HG03159 (cell line): ENCODE measurements around the gene PRUNE1.

Experiments
- ATAC-seq: cut with Tn5 transposase; IDR thresholded peaks from one replicate; pipeline ENCODE4 v1.9.1; 2021; ENCODE audit warnings: mild to moderate bottlenecking, moderate library complexity; ENCODE audit not compliant: unreplicated experiment

PRUNE1 gene

GRCh38 chr1:150976879-150977694, 31.2 kb upstream of the PRUNE1 start:
- ATAC-seq: no peak

DNA sequence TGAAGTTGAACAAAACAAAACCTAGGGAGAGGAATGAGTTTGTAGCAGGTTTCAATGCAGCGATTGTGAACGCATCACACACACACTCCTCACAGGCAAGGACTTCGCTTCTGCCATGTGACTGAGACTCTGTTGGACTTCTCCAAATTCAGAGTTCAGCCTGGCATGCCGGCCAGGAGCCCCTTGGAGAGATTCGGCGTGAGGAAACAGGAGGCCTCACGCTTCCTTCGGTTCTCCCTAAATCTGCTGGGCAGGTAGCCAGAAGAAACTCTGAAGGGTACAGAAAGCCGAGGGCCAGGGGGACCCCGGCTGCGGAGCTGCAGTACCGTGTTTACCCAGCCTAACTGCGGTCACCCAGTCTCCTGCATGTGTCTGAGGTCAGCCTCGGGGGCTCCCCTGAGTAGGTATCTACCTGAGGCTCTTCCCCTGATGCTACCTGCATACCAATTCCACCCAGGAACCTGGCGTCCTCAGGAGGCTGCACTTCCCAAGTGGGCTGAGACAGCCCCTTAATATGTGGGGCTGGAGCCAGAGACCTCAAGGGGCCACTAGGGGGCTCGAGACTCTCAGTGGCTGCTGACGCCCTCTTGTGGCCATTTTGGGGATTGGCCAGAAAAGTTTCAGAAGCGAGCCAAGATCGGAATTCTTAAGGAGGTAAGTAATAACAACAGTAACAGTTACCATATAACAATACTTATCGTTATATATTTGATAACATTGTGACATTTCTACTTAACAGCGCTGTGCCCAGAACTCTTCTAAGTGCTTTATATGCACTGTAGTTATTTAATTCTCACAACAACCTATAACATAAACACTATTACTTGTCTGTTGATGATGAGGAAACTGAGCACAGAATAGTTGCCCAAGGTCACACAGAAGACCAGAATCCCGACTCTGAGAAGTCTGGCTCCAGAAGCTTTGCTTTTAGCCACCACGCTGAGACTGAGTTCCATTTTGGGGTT, 28.9 kb upstream of the PRUNE1 start:
- no peak for ATAC-seq

DNA sequence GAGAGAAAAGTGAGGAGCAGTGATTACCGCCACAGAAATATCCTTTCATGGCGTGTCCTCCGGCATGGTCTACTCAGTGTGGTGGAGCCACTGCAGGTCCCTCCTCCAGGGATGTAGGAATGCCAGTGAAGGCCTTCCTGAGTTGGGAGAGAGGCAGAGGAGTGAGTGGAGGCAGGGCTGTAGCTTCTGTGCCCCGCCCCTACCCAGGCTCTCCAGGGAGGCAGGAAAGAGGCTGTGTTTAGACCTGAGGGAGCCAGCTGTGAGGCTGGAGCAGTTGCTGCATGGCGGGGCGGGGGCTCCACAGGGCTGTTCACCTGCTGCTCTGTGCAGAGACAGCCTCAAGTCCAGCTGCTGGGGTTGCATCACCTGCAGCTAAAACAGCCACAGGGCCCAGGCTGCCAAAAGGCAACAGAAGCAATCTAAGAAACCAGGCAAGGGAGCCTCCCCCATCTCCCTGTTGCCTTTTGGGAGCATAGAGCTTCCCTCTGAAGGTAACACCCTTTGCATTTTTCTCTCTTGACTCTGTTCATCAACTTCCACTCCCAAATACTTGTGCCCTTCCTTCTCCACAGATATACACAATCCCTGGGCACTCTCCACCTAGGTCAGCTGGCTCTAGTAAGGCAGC, 27.0 kb upstream of the PRUNE1 start:
- ATAC-seq: no peak

GRCh38 chr1:150981805-150982712, 26.2 kb upstream of the PRUNE1 start, which contains the start of gene ANXA9:
TSS of gene ANXA9 (plus strand) at chr1:150982292. CDS start at chr1:150983106, 814 bp downstream.
- no peak for ATAC-seq

DNA sequence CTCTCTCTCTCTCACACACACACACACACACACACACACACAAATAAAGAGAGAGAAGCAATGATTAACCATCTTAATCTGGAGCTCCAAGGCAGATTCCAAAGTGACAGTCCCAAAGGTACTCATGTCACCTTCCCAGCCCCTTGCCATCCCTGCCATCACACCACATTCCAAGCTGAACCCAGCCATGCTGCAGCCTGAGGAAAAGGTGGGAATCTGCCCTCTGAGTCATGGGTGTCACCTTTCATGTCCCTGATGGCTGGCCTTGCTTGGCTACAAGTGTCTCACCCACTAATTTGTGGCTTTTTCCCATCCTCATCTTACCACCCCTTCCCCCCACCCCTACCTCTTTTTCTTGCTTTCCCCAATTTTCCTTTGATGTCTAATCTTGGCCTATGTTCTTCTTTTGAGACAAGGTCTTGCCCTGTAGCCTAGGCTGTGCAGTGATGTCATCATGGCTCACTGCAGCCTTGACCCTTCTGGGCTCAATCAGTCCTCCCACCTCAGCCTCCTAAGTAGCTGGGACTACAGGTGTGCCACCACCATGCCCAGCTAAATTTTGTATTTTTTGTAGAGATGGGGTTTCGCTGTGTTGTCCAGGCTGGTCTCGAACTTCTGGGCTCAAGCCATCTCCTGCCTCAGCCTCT, 22.9 kb upstream of the PRUNE1 start:
- ATAC-seq: no peak

DNA sequence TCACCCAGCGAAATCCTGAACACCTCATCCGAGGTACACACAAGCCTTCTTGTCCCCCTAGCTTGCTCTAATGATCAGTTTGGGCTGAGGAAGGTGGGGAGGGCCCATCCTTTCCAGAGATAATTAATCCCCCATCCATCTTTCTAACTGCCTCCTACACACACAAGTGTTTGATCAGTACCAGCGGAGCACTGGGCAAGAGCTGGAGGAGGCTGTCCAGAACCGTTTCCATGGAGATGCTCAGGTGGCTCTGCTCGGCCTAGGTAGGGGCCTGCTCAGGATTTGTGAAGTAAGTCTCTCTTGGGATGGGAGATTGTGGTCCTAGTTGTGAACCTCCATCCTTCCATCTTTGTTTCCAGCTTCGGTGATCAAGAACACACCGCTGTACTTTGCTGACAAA, 20.3 kb upstream of the PRUNE1 start:
- no peak for ATAC-seq

GRCh38 chr1:150992626-150993025, 15.6 kb upstream of the PRUNE1 start:
- no peak for ATAC-seq

DNA sequence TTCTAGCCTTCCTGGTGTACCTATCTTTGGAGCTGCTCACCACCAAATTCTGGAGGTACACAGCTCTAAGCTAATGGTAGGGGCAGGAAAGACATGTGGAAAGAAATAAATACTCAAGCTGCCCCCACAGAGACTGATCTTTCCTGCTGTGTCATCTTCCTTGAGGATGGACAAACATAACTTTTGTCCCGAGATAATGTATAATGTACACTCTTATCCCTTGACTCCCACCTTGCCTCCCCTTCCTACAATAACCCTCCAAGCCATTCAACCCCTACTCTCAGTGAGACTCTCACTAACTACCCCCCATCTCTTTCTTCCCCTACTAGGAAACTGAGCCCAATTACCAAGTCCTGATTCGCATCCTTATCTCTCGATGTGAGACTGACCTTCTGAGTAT, 14.0 kb upstream of the PRUNE1 start:
- ATAC-seq: no peak

- ATAC-seq: no peak
These were observed 12.8 kb upstream of the PRUNE1 start for GRCh38 chr1:150995460-150995859.

GRCh38 chr1:150995896-150996295, 12.4 kb upstream of the PRUNE1 start:
- no peak for ATAC-seq

- no peak for ATAC-seq
These were observed 10.9 kb upstream of the PRUNE1 start for GRCh38 chr1:150997126-150997872.

DNA sequence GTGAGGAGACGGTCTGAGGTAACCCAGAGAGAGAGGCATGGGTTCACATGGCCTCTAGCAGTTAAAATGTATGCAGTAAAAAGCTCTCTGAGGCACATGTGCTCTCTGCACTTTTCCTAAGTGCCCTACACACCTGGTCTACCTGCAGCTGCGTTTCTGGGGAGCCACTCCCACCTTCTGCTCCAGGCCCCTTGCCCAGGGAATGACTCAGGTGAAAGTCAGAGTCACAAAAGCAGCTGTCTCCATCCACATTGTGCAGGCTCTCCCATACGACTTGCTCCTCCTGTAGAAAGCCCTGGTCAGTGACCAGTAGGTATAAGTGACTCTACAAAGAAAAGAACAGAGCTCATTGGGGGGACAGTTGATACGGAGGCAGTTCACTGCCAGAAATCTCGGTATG, 10.3 kb upstream of the PRUNE1 start:
- ATAC-seq: no peak

GRCh38 chr1:150999051-150999674, 9.1 kb upstream of the PRUNE1 start:
- no peak for ATAC-seq

GRCh38 chr1:150999926-151000325, 8.3 kb upstream of the PRUNE1 start:
- no peak for ATAC-seq

- no peak for ATAC-seq
These were observed 7.8 kb upstream of the PRUNE1 start for GRCh38 chr1:151000408-151000807.

GRCh38 chr1:151001602-151002001, 6.6 kb upstream of the PRUNE1 start:
- ATAC-seq: no peak

DNA sequence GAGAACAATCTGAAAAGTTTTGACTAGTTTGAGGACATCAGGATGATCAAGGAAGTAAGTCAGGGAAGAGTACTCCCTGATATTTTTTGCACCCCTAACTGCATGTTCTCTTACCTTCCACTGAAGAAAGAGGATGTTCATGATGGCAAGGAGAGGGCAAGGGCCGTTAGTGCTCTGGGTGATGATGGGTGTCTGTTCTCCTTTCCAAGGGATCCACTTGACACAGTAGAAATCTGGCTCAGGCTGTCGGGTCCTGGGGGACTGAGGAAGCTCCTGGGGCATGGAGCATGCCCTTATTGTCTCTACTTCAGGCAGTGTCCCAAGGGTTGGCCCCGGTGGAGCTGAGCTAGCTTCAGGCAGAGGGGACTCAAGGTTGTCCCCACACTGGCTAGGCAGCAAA, 6.2 kb upstream of the PRUNE1 start:
- ATAC-seq: no peak

DNA sequence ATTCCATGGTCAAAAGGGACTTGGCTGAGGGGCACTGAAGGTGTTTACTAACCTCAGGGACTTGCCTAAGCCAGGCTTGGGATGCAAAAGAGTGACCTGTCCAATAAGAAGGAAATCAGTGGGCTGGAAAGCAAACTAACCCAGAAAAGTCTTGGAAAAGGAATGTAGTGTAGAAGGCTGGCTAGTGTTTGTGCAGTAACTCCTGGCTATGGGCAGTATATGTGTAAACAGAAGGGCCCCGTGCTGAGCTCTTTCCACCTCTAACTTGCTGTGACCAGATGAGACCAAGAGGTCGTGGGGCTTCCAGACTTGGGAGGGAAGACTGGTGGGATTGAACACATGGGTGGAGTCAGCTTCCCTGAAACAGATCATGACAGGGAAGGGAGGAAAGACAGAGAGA, 5.6 kb upstream of the PRUNE1 start:
- no peak for ATAC-seq

DNA sequence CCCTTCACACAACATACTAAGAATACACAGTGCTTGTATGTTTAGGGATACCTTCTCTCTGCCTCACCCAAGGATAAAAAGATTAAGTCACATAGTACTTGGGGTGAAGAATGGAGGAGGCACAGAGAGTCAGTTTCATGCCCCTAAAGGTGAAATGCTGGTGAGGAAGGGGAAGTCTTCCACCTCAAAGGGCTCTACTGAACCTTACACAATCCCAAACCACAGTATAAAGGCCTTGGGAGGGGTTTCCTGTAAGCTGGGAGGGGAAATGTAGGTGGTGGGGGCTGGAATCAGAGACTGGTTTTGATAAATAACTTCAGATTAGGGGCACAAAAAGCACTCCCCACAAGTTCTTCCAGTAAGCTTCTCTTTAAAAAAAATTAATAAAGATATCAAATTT, 5.1 kb upstream of the PRUNE1 start:
- no peak for ATAC-seq
